ENCODE measurements around the gene ZNF133. TPM values are rescaled to one million over a fixed set of nuclear protein-coding genes. Genes with fewer than 3 reads are reported as not detected.

The ZNF133 gene
- total RNA-seq, 1 donor from 2014 or later: 14.0 TPM

DNA sequence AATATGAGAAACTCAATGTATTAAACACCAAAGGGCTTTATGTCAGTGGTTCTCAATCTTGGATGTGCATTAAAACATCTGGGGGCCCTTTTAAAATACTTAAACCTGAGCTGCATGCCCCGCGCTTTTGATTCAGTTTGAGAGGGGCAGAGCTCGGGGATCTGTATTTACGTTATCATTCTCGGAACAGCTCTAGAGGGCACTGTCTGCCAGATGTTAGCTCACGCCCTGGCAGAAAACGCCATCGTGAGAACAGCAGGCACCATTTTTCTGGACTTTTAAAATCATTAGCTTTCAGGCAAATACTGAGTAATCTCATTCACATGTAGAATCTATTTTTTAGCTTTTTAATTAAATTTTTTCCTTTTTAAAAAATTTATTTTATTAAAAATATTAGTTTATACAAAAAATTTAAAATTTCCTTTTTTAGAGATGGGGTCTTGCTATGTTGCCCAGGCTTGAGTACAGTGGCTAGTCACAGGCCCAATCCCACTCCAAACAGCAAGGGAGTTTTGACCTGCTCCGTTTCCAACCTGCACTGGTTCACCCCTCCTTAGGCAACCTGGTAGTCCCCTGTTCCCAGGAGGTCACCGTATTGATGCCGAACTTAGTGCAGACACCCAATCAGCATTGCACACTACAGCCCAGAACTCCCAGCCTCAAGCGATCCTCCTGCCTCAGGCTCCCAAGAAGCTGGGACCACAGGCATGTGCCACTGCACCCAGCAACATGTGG lies 30.0 kb upstream of the ZNF133 start:
- no peak for DNase-seq (ENCODE audit: extremely low spot score, unreplicated experiment)
- TF ChIP-seq, protein P1, sequence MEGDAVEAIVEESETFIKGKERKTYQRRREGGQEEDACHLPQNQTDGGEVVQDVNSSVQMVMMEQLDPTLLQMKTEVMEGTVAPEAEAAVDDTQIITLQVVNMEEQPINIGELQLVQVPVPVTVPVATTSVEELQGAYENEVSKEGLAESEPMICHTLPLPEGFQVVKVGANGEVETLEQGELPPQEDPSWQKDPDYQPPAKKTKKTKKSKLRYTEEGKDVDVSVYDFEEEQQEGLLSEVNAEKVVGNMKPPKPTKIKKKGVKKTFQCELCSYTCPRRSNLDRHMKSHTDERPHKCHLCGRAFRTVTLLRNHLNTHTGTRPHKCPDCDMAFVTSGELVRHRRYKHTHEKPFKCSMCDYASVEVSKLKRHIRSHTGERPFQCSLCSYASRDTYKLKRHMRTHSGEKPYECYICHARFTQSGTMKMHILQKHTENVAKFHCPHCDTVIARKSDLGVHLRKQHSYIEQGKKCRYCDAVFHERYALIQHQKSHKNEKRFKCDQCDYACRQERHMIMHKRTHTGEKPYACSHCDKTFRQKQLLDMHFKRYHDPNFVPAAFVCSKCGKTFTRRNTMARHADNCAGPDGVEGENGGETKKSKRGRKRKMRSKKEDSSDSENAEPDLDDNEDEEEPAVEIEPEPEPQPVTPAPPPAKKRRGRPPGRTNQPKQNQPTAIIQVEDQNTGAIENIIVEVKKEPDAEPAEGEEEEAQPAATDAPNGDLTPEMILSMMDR (IDR thresholded peaks at IDR 0.05): no peak
- H3K36me3 Mint-ChIP-seq (ENCODE audit: unreplicated experiment): no peaks in the 10 kb centered on the region
- no peak overlapping the region for H3K27ac Mint-ChIP-seq (ENCODE audit: unreplicated experiment)
- no peak overlapping the region for H3K4me3 Mint-ChIP-seq (ENCODE audit: unreplicated experiment)
- H3K27me3 Mint-ChIP-seq (ENCODE audit: unreplicated experiment): peaks cover 21% of the 10 kb centered on the region
- H3K9me3 Mint-ChIP-seq (ENCODE audit: unreplicated experiment): no peaks in the 10 kb centered on the region
- peaks cover under 1% of the 10 kb centered on the region for H3K4me1 Mint-ChIP-seq (ENCODE audit: unreplicated experiment)

DNA sequence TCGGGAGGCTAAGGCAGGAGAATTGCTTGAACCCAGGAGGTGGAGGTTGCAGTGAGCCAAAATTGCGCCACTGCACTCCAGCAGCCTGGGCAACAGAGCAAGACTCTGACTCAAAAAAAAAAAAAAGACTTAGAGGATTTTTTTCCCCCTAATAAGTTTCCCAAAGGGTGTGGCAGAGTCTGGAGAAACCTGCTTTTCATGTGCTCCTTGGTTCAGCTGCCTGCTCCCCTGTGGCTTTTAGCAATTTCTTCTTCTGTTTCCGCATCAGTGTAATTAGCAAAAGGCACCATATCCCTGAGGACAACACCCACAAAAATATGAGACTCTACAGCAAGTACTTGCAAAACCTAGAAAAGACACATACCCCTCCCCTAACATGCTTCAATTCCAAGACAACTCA lies 28.6 kb upstream of the ZNF133 start:
- TF ChIP-seq, protein P1 (IDR thresholded peaks at IDR 0.05): no peak
- Mint-ChIP-seq H3K27me3 (ENCODE audit: unreplicated experiment) (peaks cover 22% of the 10 kb centered on the region), H3K4me1 (ENCODE audit: unreplicated experiment) (peaks cover 8% of the 10 kb centered on the region), H3K27ac (ENCODE audit: unreplicated experiment) (no peak overlapping the region), H3K9me3 (ENCODE audit: unreplicated experiment) (no peaks in the 10 kb centered on the region), H3K4me3 (ENCODE audit: unreplicated experiment) (no peak overlapping the region), H3K36me3 (ENCODE audit: unreplicated experiment) (no peaks in the 10 kb centered on the region)
- DNase-seq (ENCODE audit: extremely low spot score, unreplicated experiment): no peak

DNA sequence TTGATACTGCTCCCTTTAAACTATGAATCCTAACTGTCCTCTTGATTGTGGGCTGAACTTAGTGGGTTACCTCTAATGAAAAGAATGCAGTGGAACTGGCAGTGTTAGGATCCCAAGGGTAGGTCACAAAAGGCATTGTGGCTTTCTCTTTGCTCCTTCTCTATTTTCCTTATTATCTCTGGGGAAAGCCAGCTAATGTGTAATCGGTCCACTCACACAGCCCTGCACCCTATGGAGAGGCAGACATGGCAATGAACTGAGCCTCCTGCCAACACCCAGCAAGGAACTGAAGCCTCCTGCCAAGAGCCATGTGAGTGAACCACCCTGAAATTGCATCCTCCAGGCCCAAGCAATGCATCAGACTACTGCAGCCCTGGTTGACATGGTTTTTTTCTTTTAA lies 24.6 kb upstream of the ZNF133 start:
- H3K27ac Mint-ChIP-seq (ENCODE audit: unreplicated experiment): no peak overlapping the region
- TF ChIP-seq, protein P1 (IDR thresholded peaks at IDR 0.05): no peak
- H3K4me1 Mint-ChIP-seq (ENCODE audit: unreplicated experiment): peaks cover 8% of the 10 kb centered on the region
- H3K9me3 Mint-ChIP-seq (ENCODE audit: unreplicated experiment): no peaks in the 10 kb centered on the region
- DNase-seq (ENCODE audit: extremely low spot score, unreplicated experiment): no peak
- H3K36me3 Mint-ChIP-seq (ENCODE audit: unreplicated experiment): no peaks in the 10 kb centered on the region
- no peak overlapping the region for H3K4me3 Mint-ChIP-seq (ENCODE audit: unreplicated experiment)
- peaks cover 43% of the 10 kb centered on the region for H3K27me3 Mint-ChIP-seq (ENCODE audit: unreplicated experiment)

DNA sequence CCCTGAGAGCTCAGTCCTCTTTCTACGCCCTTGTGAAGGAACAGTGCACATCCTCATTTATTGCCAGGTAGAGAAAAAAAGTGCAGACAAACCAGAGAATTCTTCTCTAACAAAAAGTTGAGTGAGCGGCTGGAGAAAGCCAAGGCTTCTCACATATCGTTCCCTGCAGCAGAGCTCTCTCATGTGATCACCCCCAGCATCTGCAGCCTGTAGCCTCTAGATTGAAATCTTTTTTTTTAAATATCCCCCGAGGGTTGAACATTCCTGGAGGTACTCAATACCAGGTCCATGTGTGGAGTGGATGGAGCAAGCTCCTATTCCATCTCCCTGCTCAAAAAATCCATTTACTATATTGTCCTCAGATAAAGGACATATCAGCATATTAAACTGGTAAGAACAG lies 22.9 kb upstream of the ZNF133 start:
- Mint-ChIP-seq H3K27ac (ENCODE audit: unreplicated experiment) (no peak overlapping the region), H3K4me3 (ENCODE audit: unreplicated experiment) (no peak overlapping the region), H3K27me3 (ENCODE audit: unreplicated experiment) (peaks cover 47% of the 10 kb centered on the region), H3K4me1 (ENCODE audit: unreplicated experiment) (peaks cover 8% of the 10 kb centered on the region), H3K36me3 (ENCODE audit: unreplicated experiment) (no peaks in the 10 kb centered on the region), H3K9me3 (ENCODE audit: unreplicated experiment) (no peaks in the 10 kb centered on the region)
- TF ChIP-seq, protein P1 (IDR thresholded peaks at IDR 0.05): no peak
- no peak for DNase-seq (ENCODE audit: extremely low spot score, unreplicated experiment)

DNA sequence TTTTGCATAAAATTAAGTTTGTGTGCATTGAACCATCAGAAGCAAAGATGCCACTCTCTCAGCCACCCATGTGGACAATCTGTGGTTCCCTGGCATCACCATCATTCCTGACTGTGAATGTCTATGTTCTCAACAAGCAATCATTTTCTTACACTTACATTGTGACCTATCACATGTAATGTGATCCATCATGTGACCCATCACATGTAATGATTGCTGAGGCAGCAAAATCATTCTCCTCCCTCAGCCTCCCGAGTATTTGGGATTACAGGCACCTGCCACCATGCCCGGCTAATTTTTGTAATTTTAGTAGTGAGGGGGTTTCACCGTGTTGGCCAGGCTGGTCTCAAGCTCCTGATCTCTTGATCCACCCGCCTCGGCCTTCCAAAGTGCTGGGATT lies 22.0 kb upstream of the ZNF133 start:
- Mint-ChIP-seq H3K27ac (ENCODE audit: unreplicated experiment) (no peak overlapping the region), H3K27me3 (ENCODE audit: unreplicated experiment) (peaks cover 54% of the 10 kb centered on the region), H3K4me3 (ENCODE audit: unreplicated experiment) (no peak overlapping the region), H3K9me3 (ENCODE audit: unreplicated experiment) (no peaks in the 10 kb centered on the region), H3K36me3 (ENCODE audit: unreplicated experiment) (no peaks in the 10 kb centered on the region), H3K4me1 (ENCODE audit: unreplicated experiment) (peaks cover 8% of the 10 kb centered on the region)
- TF ChIP-seq, protein P1 (IDR thresholded peaks at IDR 0.05): no peak
- no peak for DNase-seq (ENCODE audit: extremely low spot score, unreplicated experiment)

All from osteocyte (in vitro differentiated cells).